ENCODE data around the gene C1orf174.

Gene C1orf174

GRCh38 chr1:3893190-3893589 is 6.9 kb downstream of the C1orf174 start:
- no peak for FAIRE-seq

GRCh38 chr1:3892748-3893147 is 7.3 kb downstream of the C1orf174 start:
- no peak for FAIRE-seq

- no peak for FAIRE-seq
These were observed 8.7 kb downstream of the C1orf174 start for GRCh38 chr1:3891329-3891865.

GRCh38 chr1:3890389-3891328 is 9.4 kb downstream of the C1orf174 start:
- no peak for FAIRE-seq

GRCh38 chr1:3889936-3890335 is 10.1 kb downstream of the C1orf174 start:
- no peak for FAIRE-seq

GRCh38 chr1:3888301-3888700 is 11.8 kb downstream of the C1orf174 start:
- FAIRE-seq = no peak

GRCh38 chr1:3886691-3887090 is 13.4 kb downstream of the C1orf174 start:
- no peak for FAIRE-seq

- no peak for FAIRE-seq
These were observed 13.9 kb downstream of the C1orf174 start for GRCh38 chr1:3886106-3886670.

GRCh38 chr1:3885611-3886010 is 14.5 kb downstream of the C1orf174 start:
- no peak for FAIRE-seq

GRCh38 chr1:3884966-3885365 is 15.1 kb downstream of the C1orf174 start:
- no peak for FAIRE-seq

GRCh38 chr1:3883194-3883925 is 16.7 kb downstream of the C1orf174 start:
- no peak for FAIRE-seq

- FAIRE-seq = no peak
These were observed 18.9 kb downstream of the C1orf174 start for GRCh38 chr1:3881193-3881480.

- no peak for FAIRE-seq
These were observed 19.5 kb downstream of the C1orf174 start for GRCh38 chr1:3880429-3881192.

GRCh38 chr1:3879787-3880428 is 20.2 kb downstream of the C1orf174 start:
- no peak for FAIRE-seq

GRCh38 chr1:3879099-3879498 is 21.0 kb downstream of the C1orf174 start:
- FAIRE-seq = no peak

- no peak for FAIRE-seq
These were observed 23.4 kb downstream of the C1orf174 start for GRCh38 chr1:3876716-3877115.

GRCh38 chr1:3874736-3875135 is 25.3 kb downstream of the C1orf174 start:
- no peak for FAIRE-seq

- FAIRE-seq = no peak
These were observed 27.5 kb downstream of the C1orf174 start for GRCh38 chr1:3872546-3872945.

- no peak for FAIRE-seq
These were observed 28.6 kb downstream of the C1orf174 start for GRCh38 chr1:3871451-3871805.

GRCh38 chr1:3869751-3870301 is 30.2 kb downstream of the C1orf174 start:
- no peak for FAIRE-seq

GRCh38 chr1:3868464-3869006 is 31.5 kb downstream of the C1orf174 start:
- FAIRE-seq = no peak

All from islet of Langerhans (tissue), 1 donor.